DMS114 treated with DMSO at 0.1 percent for 48 hours (cell line): ENCODE results near the gene LSM7.

Experiments
- DNase-seq: peaks from one replicate; lab custom pipeline; 2025; ENCODE audit not compliant: unreplicated experiment; lab: John Stamatoyannopoulos, UW

LSM7 gene

DNA sequence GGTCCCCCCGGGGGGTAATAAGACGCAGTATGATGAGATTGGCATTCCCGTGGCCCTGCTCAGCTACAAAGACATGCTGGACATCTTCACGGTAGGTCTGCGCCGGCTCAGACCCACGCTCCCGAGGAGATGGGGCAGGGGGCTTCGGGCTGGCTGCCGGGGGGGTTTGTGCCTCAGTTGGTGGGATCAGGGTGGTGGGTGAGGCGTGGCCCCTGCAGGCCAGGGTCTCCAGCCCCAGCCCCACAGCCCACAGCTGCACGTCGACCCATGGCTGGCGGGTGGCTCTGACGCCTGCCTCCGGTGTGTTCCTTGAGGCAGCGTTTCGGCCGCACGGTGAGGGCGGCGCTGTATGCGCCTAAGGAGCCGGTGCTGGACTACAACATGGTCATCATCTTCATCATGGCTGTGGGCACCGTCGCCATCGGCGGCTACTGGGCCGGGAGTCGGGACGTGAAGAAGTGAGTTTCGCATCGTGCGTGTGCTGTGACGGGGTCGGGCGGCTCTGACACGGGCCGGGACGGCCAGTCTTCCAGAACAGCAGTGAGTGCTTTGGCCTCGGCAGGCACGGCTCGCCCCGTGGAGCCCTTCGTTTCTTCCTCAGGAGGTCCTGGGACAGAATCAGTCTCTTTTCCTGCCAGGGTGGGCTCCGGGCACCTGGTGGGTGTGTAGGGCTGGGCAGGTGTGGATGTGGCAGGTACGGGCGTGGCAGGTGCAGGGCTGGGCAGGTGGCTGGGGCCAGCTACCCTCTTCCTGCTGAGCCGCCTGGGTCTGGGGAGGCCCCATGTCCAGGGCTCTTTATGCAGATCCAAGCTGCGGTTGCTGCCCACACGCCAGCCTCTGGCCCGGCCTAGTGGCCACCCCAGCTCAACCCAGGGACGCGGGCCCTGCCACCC is 10.6 kb upstream of the LSM7 start:
- no peak for DNase-seq

- DNase-seq: no peak
These were observed 9.7 kb upstream of the LSM7 start for GRCh38 chr19:2338055-2338615.

DNA sequence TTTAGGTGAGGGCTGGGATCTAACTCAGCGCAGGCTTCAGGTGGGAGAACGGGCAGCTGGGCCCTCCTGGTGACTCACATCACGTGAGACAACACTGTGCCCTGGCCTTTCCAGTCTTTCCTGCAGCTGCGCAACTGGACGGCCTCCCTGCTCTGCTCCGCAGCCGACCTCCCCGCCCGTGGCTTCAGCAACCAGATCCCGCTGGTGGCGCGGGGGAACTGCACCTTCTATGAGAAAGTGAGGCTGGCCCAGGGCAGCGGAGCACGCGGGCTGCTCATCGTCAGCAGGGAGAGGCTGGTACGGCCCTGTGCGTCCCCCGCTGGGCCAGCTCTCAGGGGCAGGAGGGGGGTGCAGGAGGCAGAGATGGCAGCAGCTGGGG is 8.9 kb upstream of the LSM7 start:
- no peak for DNase-seq

DNA sequence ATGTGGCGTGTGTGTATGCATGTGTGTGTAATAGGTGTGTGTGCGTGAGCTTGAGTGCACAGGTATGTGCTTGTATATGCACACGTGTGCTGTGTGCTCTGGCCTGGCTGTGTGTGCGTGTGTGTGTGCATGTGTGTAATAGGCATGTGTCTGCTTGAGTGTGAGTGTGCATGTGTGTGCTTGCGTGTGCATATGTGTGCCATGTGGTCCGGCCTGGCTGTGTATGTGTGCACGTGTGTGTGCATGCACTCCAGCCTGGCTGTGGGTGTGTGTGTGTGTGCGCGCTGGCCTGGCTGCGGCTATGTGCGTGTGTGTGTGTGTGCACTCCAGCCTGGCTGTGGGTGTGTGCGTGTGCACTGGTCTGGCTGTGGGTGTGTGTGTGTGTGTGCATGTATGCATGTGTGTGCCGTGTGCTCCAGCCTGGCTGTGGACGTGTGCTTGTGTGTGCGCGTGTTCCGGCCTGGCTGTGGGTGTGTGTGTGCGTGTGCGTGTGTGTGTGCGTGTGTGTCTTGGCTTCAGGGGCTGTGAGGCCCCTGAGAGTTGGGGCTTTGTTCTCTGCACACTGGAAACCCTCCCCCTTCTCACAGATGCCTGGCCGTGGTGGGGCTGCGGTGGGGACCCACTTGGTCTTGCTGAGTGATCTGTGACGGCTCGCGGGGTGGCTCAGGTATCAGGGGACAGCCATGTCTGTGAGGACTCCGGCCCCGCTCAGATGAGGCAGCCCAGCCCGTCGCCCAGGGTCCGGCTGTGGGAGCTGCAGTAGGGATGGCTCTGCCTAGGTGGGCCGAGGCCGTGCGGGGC is 8.3 kb upstream of the LSM7 start:
- DNase-seq: no peak

DNA sequence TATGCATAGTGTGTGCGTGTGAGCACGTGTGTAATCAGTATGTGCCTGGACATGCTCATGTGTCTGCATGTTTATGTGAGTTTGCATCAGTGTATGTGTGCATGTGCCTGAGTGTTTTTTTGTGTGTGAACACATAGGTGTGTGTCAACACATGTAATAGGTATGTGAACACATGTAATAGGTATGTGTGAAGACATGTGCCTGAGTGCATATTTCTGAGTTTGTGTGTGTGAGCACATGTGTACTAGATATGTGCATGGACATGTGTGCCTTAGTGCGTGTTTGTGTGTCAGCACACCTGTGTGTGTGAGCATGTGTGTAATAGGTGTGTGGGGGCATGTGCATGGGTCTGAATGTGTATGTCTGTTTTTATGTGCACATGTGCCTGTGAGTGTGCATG is 7.5 kb upstream of the LSM7 start:
- no peak for DNase-seq

GRCh38 chr19:2334986-2335846 is 6.8 kb upstream of the LSM7 start:
- no peak for DNase-seq

GRCh38 chr19:2334426-2334825 is 6.0 kb upstream of the LSM7 start:
- no peak for DNase-seq

GRCh38 chr19:2333807-2334211 is 5.4 kb upstream of the LSM7 start:
- DNase-seq: no peak

DNA sequence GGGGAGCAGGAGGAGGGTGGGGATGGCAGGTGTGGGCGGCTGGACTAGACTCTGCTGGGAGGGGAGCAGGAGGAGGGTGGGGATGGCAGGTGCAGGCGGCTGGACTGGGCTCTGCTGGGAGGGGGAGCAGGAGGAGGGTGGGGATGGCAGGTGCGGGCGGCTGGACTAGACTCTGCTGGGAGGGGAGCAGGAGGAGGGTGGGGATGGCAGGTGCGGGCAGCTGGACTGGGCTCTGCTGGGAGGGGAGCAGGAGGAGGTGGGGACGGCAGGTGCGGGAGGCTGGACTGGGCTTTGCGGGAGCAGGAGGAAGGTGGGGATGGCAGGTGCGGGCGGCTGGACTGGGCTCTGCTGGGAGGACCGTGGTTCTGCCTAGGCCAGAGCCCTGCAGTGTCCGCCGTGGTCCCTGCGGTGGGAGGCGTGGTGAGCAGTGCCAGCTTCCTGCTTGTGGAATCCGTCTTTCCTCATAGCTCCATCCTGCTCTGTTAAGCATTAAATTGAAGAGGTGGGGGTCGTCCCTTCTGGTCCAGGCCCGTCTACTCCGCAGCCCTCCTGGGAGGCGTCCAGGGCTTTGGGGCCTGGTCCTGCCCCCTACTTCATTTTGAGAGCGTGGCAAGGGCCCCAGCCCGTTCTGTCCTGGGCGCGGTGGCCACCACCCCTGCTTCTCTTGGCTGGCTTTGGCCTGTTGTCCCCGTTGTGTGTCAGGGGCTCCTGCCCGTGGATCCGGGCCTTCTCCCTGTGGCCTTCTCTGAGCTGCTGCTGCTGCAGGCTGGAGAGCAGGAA is 4.8 kb upstream of the LSM7 start:
- DNase-seq: no peak

DNA sequence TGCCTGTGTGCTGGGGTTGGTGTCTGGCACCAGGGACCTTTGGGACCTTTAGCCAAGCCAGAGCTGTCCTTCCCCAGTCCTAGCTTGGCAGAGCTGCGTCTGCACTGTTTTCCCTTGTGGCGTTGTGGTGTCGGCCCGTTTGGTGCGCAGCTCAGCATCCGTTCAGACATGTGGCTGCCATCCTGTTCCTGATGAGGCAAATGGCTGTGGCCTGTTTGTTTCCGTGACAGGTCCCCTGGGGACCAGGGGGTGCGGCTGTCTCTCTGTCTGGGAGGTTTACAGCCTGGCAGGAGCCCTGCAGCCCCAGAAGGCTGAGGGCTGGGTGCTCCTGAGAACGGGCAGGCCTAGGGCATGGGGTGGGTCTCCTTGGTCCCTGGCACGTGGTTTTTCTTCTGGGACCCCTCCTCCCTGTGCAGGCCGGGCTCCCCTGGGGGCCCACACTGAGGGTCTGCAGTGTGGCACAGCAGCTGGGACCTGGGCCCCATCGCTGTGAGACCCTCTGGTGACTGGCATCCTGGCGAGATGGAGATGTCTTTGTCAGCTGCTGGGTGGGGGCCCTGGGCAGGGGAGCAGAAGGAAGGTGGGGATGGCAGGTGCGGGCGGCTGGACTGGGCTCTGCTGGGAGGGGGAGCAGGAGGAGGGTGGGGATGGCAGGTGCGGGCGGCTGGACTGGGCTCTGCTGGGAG is 4.1 kb upstream of the LSM7 start:
- no peak for DNase-seq

GRCh38 chr19:2331601-2332246 is 3.3 kb upstream of the LSM7 start:
- no peak for DNase-seq

DNA sequence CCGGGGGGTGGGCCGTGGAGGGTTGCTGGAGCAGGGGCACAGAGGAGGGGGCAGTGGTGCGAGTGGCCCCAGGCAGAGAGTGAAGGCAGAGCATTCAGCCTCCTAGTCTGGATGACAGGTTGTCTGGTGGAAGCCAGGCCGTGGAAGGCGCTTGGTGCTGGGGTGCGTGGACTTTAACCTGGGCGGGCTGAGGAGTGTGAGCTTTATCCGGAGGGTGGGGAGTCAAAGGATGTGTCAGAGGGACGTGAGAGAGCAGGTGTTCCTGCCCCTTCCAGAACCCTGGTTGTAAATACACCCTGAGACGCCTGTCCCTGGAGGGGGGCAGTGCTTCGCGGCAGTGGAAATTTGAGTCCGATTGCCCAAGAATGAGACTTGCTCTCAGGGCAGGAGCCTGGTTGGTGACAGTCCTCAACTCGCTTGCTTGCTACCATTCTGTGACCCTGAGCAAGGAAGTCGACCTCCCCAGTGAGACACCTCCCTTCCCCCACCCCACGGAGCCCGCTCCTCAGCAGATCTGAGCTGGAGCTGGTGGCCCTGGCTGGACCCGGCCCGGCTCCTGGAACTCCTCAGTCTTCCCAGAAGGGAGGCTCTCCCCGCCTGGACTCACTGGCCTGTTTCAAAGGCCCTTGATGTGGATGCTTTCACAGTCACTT is 2.4 kb upstream of the LSM7 start:
- no peak for DNase-seq

GRCh38 chr19:2330255-2330631 is 1.9 kb upstream of the LSM7 start:
- DNase-seq: no peak

GRCh38 chr19:2329501-2329916 is 1.1 kb upstream of the LSM7 start:
- DNase-seq: no peak

DNA sequence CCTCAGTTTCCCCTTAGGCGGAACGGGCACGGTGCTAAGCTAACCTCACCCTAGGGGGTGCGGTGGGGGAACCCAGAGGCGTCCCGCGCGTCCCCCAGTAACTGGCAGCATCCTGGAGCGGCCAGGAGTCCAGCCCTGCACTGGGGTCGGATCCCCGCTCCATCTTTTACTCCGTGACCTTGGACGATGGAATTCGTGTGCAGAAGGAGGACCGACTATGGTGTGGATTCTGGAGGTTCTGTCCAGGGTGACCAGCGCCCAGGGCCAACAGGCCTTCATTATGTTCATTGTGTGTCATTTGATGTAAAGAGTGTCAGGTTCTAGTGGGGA is 728 bp upstream of the LSM7 start:
- DNase-seq: no peak

GRCh38 chr19:2327773-2328400 is 499 bp downstream of the LSM7 start:
- DNase-seq: peak; percentile 6

DNA sequence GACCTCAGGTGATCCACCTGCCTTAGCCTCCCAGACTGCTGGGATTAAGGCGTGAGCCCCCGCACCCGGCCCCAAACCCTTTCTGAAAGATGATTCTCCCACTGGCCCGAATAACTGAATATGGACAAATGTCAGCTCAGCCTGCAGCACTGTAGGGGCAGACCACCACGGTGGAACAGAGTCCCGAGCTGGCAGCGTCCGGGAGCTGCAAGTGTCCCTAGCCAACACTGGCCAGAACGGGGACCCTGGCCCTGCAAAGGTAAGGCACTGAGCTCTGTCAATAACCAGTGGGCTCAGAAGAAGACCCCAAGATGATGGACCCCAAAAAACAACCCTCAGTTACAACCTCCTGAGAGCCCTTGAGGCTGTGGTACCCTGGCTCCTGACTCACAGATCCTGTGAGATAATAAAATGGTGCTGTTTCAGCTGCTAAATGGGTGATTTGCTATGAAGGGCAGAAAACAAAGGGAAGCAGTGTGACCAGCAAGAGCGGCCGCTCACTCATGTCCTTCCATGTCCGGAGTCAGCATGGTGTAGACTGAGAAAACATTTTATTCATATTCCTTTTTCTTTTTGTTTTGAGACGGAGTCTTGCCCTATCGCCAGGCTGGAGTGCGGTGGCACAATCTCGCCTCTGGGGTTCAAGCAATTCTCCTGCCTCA is 1.6 kb downstream of the LSM7 start:
- no peak for DNase-seq
